ENCODE results near the gene PPP2R3C. TPM values are rescaled to one million over a fixed set of nuclear protein-coding genes. Genes with fewer than 3 reads are reported as not detected.

Gene PPP2R3C
- total and polyA plus RNA-seq, 2 experiments from 2014 or later, result 35.9 to 43.0 TPM

- peaks cover 2% of the 10 kb centered on the region for H3K27me3 Mint-ChIP-seq (ENCODE audit: insufficient read depth, low read depth, poor library complexity)
- 0 out of 2 replicates have a peak, but pooled peaks cover 9% of the 10 kb centered on the region for H3K4me1 ChIP-seq (ENCODE audit: insufficient read depth)
- H3K79me2 ChIP-seq (replicated peaks; ENCODE audit: insufficient read depth), result no peaks in the 10 kb centered on the region
- H3K9me3 Mint-ChIP-seq, result peaks cover 17% of the 10 kb centered on the region
- H4K20me1 ChIP-seq (replicated peaks; ENCODE audit: insufficient read depth), result peaks cover 3% of the 10 kb centered on the region; the same call in 1 of the 2 replicates
- peaks cover 20% of the 10 kb centered on the region for H3K4me1 Mint-ChIP-seq
- H3K27me3 ChIP-seq (ENCODE audit: insufficient read depth), result no peaks in the 10 kb centered on the region
- peak; percentile 2 for DNase-seq (ENCODE audit: low spot score)
- H3K4me3 ChIP-seq, result no peak overlapping the region
- no peak overlapping the region for H2AFZ ChIP-seq
- TF ChIP-seq ZNF114 (CRISPR knock-in tag; IDR thresholded peaks at IDR 0.05) (no peak), CREB1 (CRISPR knock-in tag; IDR thresholded peaks at IDR 0.05; ENCODE audit: low read depth) (no peak)
- H3F3A ChIP-seq (replicated peaks; ENCODE audit: low read depth), result no peaks in the 10 kb centered on the region
- H3K27ac ChIP-seq (ENCODE audit: low read depth), result peak overlapping the region; percentile 53; the same call in 1 of the 2 replicates
- peak overlapping the region; percentile 97 for H3K27ac Mint-ChIP-seq
- H3K36me3 ChIP-seq (ENCODE audit: insufficient read depth), result no peaks in the 10 kb centered on the region
- peak overlapping the region; percentile 20 for H3K4me2 ChIP-seq
- no peak for ATAC-seq
- H3K4me3 Mint-ChIP-seq, result no peak overlapping the region
- H3K36me3 Mint-ChIP-seq (ENCODE audit: low read depth), result peaks cover 22% of the 10 kb centered on the region
- H3K9me2 ChIP-seq (ENCODE audit: insufficient read depth), result no peaks in the 10 kb centered on the region
Observed at GRCh38 chr14:35155962-35156361, 34.2 kb upstream of the PPP2R3C start.

- Mint-ChIP-seq H3K9me3 (peaks cover 17% of the 10 kb centered on the region), H3K27ac (0 out of 2 replicates have a peak overlapping the region, but pooled peaks have one; percentile 56), H3K4me1 (peaks cover 17% of the 10 kb centered on the region), H3K27me3 (ENCODE audit: insufficient read depth, low read depth, poor library complexity) (peaks cover 4% of the 10 kb centered on the region), H3K4me3 (no peak overlapping the region), H3K36me3 (ENCODE audit: low read depth) (peaks cover 29% of the 10 kb centered on the region)
- H4K20me1 ChIP-seq (replicated peaks; ENCODE audit: insufficient read depth), result peaks cover 7% of the 10 kb centered on the region; the same call in 1 of the 2 replicates
- 0 out of 2 replicates have a peak, but pooled peaks cover 9% of the 10 kb centered on the region for H3K4me1 ChIP-seq (ENCODE audit: insufficient read depth)
- ATAC-seq (no peak), DNase-seq (ENCODE audit: low spot score) (no peak)
- H2AFZ ChIP-seq, result no peak overlapping the region
- H3K4me2 ChIP-seq, result no peak overlapping the region
- no peaks in the 10 kb centered on the region; the same call in 1 of the 2 replicates for H3K79me2 ChIP-seq (replicated peaks; ENCODE audit: insufficient read depth)
- no peaks in the 10 kb centered on the region; the same call in 1 of the 2 replicates for H3K9me2 ChIP-seq (ENCODE audit: insufficient read depth)
- no peak overlapping the region for H3K4me3 ChIP-seq
- no peaks in the 10 kb centered on the region for H3K36me3 ChIP-seq (ENCODE audit: insufficient read depth)
- H3K27me3 ChIP-seq (ENCODE audit: insufficient read depth), result no peaks in the 10 kb centered on the region
- H3K27ac ChIP-seq (ENCODE audit: low read depth), result no peak overlapping the region
- no peaks in the 10 kb centered on the region for H3F3A ChIP-seq (replicated peaks; ENCODE audit: low read depth)
- TF ChIP-seq CREB1 (CRISPR knock-in tag; IDR thresholded peaks at IDR 0.05; ENCODE audit: low read depth) (no peak), NANOG (IDR thresholded peaks at IDR 0.05; ENCODE audit: borderline replicate concordance) (no peak), JUNB (IDR thresholded peaks at IDR 0.05; ENCODE audit: unreplicated experiment) (no peak), EZH2 (IDR thresholded peaks at IDR 0.05; ENCODE audit: low read depth, unreplicated experiment) (no peak), REST (IDR thresholded peaks at IDR 0.05; ENCODE audit: unreplicated experiment) (no peak), CTCF (conservative IDR thresholded peaks at IDR 0.05; ENCODE audit: low read depth in 2 of 2) (no peak), ZNF114 (CRISPR knock-in tag; IDR thresholded peaks at IDR 0.05) (no peak), POLR2AphosphoS5 (IDR thresholded peaks at IDR 0.05; ENCODE audit: low read depth) (no peak), EZH2phosphoT487 (IDR thresholded peaks at IDR 0.05; ENCODE audit: unreplicated experiment) (no peak)
- TF ChIP-seq, protein P1, sequence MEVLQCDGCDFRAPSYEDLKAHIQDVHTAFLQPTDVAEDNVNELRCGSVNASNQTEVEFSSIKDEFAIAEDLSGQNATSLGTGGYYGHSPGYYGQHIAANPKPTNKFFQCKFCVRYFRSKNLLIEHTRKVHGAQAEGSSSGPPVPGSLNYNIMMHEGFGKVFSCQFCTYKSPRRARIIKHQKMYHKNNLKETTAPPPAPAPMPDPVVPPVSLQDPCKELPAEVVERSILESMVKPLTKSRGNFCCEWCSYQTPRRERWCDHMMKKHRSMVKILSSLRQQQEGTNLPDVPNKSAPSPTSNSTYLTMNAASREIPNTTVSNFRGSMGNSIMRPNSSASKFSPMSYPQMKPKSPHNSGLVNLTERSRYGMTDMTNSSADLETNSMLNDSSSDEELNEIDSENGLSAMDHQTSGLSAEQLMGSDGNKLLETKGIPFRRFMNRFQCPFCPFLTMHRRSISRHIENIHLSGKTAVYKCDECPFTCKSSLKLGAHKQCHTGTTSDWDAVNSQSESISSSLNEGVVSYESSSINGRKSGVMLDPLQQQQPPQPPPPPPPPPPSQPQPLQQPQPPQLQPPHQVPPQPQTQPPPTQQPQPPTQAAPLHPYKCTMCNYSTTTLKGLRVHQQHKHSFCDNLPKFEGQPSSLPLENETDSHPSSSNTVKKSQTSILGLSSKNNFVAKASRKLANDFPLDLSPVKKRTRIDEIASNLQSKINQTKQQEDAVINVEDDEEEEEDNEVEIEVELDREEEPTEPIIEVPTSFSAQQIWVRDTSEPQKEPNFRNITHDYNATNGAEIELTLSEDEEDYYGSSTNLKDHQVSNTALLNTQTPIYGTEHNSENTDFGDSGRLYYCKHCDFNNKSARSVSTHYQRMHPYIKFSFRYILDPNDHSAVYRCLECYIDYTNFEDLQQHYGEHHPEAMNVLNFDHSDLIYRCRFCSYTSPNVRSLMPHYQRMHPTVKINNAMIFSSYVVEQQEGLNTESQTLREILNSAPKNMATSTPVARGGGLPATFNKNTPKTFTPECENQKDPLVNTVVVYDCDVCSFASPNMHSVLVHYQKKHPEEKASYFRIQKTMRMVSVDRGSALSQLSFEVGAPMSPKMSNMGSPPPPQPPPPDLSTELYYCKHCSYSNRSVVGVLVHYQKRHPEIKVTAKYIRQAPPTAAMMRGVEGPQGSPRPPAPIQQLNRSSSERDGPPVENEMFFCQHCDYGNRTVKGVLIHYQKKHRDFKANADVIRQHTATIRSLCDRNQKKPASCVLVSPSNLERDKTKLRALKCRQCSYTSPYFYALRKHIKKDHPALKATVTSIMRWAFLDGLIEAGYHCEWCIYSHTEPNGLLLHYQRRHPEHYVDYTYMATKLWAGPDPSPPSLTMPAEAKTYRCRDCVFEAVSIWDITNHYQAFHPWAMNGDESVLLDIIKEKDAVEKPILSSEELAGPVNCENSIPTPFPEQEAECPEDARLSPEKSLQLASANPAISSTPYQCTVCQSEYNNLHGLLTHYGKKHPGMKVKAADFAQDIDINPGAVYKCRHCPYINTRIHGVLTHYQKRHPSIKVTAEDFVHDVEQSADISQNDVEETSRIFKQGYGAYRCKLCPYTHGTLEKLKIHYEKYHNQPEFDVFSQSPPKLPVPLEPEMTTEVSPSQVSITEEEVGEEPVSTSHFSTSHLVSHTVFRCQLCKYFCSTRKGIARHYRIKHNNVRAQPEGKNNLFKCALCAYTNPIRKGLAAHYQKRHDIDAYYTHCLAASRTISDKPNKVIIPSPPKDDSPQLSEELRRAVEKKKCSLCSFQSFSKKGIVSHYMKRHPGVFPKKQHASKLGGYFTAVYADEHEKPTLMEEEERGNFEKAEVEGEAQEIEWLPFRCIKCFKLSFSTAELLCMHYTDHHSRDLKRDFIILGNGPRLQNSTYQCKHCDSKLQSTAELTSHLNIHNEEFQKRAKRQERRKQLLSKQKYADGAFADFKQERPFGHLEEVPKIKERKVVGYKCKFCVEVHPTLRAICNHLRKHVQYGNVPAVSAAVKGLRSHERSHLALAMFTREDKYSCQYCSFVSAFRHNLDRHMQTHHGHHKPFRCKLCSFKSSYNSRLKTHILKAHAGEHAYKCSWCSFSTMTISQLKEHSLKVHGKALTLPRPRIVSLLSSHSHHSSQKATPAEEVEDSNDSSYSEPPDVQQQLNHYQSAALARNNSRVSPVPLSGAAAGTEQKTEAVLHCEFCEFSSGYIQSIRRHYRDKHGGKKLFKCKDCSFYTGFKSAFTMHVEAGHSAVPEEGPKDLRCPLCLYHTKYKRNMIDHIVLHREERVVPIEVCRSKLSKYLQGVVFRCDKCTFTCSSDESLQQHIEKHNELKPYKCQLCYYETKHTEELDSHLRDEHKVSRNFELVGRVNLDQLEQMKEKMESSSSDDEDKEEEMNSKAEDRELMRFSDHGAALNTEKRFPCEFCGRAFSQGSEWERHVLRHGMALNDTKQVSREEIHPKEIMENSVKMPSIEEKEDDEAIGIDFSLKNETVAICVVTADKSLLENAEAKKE (CRISPR knock-in tag; IDR thresholded peaks at IDR 0.05), result no peak
Observed at GRCh38 chr14:35154016-35154415, 32.2 kb upstream of the PPP2R3C start.
